ENCODE results near the gene SMAD6. TPM values are rescaled to one million over a fixed set of nuclear protein-coding genes. Genes with fewer than 3 reads are reported as not detected.

The SMAD6 gene
- polyA plus RNA-seq, 1 donor from 2014 or later, result 0.16 TPM

DNA sequence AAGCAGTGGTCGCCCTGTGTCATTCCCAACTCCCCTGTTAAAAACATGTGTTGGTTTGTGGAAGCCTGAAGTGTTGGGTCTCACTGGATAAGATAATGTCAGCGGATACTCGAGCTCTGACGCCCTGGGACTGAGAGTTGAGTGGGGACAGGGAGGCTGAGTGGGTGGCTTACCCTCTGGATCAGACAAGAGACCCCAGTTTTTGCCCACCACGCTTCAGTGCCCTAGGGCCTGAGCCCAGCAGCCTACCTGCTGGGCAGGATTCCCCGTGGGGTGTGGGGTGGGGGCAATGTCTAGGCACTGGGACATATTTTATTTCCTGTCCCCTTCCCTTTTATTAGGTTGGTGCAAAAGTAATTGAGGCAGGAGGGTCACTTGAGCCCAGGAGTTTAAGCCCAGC is 75.0 kb downstream of the SMAD6 start:
- H3K9me2 ChIP-seq (ENCODE audit: insufficient read depth, low read length), result no peaks in the 10 kb centered on the region
- H3K9me3 ChIP-seq (ENCODE audit: low read length), result no peaks in the 10 kb centered on the region
- no peaks in the 10 kb centered on the region for H3K36me3 ChIP-seq (ENCODE audit: insufficient read depth, low read length)
- H3K27ac ChIP-seq (ENCODE audit: low read length), result no peak overlapping the region
- H4K20me1 ChIP-seq (ENCODE audit: insufficient read depth), result no peaks in the 10 kb centered on the region
- H3K27me3 ChIP-seq (ENCODE audit: insufficient read depth, low read depth, low read length), result no peaks in the 10 kb centered on the region
- no peak overlapping the region for H3K9ac ChIP-seq (ENCODE audit: low read length)
- H3K4me2 ChIP-seq (ENCODE audit: low read length), result no peak overlapping the region
- no peaks in the 10 kb centered on the region for H3F3A ChIP-seq (ENCODE audit: insufficient read depth, low read length, poor library complexity, severe bottlenecking)
- no peaks in the 10 kb centered on the region for H3K79me2 ChIP-seq (replicated peaks; ENCODE audit: insufficient read depth, low read length)
- TF ChIP-seq, protein P1, sequence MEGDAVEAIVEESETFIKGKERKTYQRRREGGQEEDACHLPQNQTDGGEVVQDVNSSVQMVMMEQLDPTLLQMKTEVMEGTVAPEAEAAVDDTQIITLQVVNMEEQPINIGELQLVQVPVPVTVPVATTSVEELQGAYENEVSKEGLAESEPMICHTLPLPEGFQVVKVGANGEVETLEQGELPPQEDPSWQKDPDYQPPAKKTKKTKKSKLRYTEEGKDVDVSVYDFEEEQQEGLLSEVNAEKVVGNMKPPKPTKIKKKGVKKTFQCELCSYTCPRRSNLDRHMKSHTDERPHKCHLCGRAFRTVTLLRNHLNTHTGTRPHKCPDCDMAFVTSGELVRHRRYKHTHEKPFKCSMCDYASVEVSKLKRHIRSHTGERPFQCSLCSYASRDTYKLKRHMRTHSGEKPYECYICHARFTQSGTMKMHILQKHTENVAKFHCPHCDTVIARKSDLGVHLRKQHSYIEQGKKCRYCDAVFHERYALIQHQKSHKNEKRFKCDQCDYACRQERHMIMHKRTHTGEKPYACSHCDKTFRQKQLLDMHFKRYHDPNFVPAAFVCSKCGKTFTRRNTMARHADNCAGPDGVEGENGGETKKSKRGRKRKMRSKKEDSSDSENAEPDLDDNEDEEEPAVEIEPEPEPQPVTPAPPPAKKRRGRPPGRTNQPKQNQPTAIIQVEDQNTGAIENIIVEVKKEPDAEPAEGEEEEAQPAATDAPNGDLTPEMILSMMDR (IDR thresholded peaks at IDR 0.05; ENCODE audit: poor library complexity, severe bottlenecking), result no peak
- no peak for TF ChIP-seq MXI1 (conservative IDR thresholded peaks at IDR 0.05; ENCODE audit: poor library complexity, severe bottlenecking)
- TF ChIP-seq POLR2AphosphoS5 (IDR thresholded peaks at IDR 0.05), result no peak
- TF ChIP-seq RAD21 (conservative IDR thresholded peaks at IDR 0.05), result no peak
- TF ChIP-seq EZH2 (IDR thresholded peaks at IDR 0.05; ENCODE audit: borderline replicate concordance, insufficient read depth, low read length, poor library complexity, severe bottlenecking), result no peak
- no peak for TF ChIP-seq TAF1 (IDR thresholded peaks at IDR 0.05; ENCODE audit: low read depth)
- no peak for TF ChIP-seq SMC3 (conservative IDR thresholded peaks at IDR 0.05; ENCODE audit: poor library complexity)
- no peak for TF ChIP-seq EP300 (conservative IDR thresholded peaks at IDR 0.05; ENCODE audit: poor library complexity, severe bottlenecking)
- TF ChIP-seq, protein P2, sequence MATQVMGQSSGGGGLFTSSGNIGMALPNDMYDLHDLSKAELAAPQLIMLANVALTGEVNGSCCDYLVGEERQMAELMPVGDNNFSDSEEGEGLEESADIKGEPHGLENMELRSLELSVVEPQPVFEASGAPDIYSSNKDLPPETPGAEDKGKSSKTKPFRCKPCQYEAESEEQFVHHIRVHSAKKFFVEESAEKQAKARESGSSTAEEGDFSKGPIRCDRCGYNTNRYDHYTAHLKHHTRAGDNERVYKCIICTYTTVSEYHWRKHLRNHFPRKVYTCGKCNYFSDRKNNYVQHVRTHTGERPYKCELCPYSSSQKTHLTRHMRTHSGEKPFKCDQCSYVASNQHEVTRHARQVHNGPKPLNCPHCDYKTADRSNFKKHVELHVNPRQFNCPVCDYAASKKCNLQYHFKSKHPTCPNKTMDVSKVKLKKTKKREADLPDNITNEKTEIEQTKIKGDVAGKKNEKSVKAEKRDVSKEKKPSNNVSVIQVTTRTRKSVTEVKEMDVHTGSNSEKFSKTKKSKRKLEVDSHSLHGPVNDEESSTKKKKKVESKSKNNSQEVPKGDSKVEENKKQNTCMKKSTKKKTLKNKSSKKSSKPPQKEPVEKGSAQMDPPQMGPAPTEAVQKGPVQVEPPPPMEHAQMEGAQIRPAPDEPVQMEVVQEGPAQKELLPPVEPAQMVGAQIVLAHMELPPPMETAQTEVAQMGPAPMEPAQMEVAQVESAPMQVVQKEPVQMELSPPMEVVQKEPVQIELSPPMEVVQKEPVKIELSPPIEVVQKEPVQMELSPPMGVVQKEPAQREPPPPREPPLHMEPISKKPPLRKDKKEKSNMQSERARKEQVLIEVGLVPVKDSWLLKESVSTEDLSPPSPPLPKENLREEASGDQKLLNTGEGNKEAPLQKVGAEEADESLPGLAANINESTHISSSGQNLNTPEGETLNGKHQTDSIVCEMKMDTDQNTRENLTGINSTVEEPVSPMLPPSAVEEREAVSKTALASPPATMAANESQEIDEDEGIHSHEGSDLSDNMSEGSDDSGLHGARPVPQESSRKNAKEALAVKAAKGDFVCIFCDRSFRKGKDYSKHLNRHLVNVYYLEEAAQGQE (IDR thresholded peaks at IDR 0.05; ENCODE audit: borderline replicate concordance), result no peak
- no peak overlapping the region for H2AFZ ChIP-seq (ENCODE audit: low read depth, low read length)
- no peak overlapping the region for H3K4me3 ChIP-seq (ENCODE audit: low read length)

DNA sequence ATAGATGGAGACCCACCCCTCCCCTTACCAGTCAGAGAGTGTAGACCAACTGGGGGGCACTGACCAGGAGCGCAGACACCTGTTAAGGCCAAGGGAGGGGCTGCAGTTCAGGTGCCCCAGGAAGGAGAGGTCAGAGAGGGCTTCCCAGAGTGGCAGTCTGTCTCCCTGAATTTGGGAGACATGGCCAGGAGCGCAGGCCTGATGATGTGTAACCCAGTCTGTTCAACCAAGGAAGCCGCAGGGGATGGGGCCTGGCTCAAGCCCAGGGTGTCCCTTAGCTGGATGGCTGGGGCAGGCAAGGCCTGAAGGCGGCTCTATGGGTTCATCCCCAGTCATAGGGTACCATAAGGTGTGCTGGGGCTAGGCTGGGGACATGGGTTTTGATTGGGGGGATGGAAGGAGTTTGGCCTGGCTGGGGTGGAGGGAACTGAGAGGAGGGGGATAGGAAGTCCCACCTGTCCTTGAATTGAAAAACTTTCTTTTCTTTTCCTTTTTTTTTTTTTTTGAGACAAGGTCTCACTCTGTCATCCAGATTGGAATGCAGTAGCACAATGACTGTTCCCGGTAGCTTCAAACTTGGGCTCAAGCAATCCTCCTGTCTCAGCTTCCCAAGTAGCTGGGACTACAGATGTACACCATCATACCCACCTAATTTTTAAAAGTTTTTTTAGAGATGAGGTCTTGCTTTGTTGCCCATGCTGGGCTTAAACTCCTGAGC is 75.7 kb downstream of the SMAD6 start:
- no peak overlapping the region for H3K9ac ChIP-seq (ENCODE audit: low read length)
- no peaks in the 10 kb centered on the region for H3K79me2 ChIP-seq (replicated peaks; ENCODE audit: insufficient read depth, low read length)
- H4K20me1 ChIP-seq (ENCODE audit: insufficient read depth), result no peaks in the 10 kb centered on the region
- no peaks in the 10 kb centered on the region for H3K27me3 ChIP-seq (ENCODE audit: insufficient read depth, low read depth, low read length)
- H3K27ac ChIP-seq (ENCODE audit: low read length), result no peak overlapping the region
- H3K9me3 ChIP-seq (ENCODE audit: low read length), result no peaks in the 10 kb centered on the region
- H3K9me2 ChIP-seq (ENCODE audit: insufficient read depth, low read length), result no peaks in the 10 kb centered on the region
- no peak overlapping the region for H3K4me2 ChIP-seq (ENCODE audit: low read length)
- no peaks in the 10 kb centered on the region for H3F3A ChIP-seq (ENCODE audit: insufficient read depth, low read length, poor library complexity, severe bottlenecking)
- no peak overlapping the region for H2AFZ ChIP-seq (ENCODE audit: low read depth, low read length)
- H3K36me3 ChIP-seq (ENCODE audit: insufficient read depth, low read length), result no peaks in the 10 kb centered on the region
- H3K4me3 ChIP-seq (ENCODE audit: low read length), result no peak overlapping the region
- TF ChIP-seq TAF1 (IDR thresholded peaks at IDR 0.05; ENCODE audit: low read depth) (no peak), EP300 (conservative IDR thresholded peaks at IDR 0.05; ENCODE audit: poor library complexity, severe bottlenecking) (no peak), RAD21 (conservative IDR thresholded peaks at IDR 0.05) (no peak), POLR2AphosphoS5 (IDR thresholded peaks at IDR 0.05) (no peak), MXI1 (conservative IDR thresholded peaks at IDR 0.05; ENCODE audit: poor library complexity, severe bottlenecking) (no peak), SMC3 (conservative IDR thresholded peaks at IDR 0.05; ENCODE audit: poor library complexity) (no peak), EZH2 (IDR thresholded peaks at IDR 0.05; ENCODE audit: borderline replicate concordance, insufficient read depth, low read length, poor library complexity, severe bottlenecking) (no peak)
- TF ChIP-seq, protein P2 (IDR thresholded peaks at IDR 0.05; ENCODE audit: borderline replicate concordance), result no peak
- TF ChIP-seq, protein P1 (IDR thresholded peaks at IDR 0.05; ENCODE audit: poor library complexity, severe bottlenecking), result no peak

Measured in neural cell (in vitro differentiated cells).